CD4-positive, alpha-beta T cell treated with Interleukin-6 for 4 hours (primary cell): ENCODE results near the gene DIAPH2.

Experiments
- DNase-seq: peaks from one replicate; pipeline ENCODE4 v3.0.0-alpha.2; 2020; ENCODE audit warnings: mixed read lengths

DIAPH2 gene

DNA sequence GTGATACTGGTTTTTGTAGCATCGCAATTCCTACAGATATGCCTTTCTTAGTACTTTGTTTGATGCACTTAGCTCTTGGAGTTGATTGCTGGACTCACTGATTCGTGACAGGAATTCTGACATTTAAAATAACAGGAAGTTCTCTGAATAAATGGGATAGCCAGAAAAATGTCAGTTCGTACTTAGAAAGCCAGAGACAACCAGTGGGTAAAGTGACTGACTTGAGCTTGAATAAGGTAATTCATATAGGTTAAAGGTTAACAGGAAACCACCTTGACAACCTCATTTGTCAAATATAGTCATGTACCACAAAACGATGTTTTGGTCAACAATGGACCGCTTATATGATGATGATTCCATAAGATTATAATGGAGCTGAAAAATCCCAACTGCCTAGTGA lies 380.4 kb downstream of the DIAPH2 start:
- no peak for DNase-seq

DNA sequence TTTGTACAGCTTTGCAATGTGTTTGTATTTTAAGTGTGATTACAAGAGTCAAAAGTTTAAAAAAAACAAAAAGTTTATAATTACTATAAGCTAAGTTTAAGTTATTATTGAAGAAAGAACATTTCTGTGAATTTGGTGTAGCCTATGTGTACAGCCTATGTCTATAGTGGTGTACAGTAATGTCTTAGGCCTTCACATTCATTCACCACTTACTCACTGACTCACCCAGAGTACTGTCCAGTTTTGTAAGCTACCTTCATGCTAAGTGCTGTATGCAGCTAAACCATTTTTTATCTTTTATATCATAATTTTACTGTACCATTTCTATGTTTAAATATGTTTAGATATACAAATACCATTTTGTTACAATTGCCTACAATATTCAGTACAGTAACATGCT lies 381.3 kb downstream of the DIAPH2 start:
- DNase-seq = no peak

DNA sequence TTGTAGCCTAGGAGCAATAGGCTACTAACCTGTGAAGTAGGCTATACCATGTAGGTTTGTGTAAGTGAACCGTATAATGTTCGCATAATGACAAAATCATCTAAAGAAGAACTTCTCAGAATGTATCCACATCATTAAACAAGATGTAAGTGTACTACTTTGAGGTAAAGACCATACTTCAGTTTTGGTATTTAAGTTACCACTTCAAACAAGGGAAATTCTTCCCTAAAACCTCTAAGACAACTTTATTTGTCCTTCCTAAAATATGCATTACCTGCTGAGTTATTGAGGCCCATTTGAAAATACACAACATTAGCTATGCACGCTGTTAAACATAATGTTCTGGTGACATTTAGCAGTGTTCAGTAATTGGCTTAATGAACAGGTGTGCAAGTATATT lies 381.7 kb downstream of the DIAPH2 start:
- no peak for DNase-seq

DNA sequence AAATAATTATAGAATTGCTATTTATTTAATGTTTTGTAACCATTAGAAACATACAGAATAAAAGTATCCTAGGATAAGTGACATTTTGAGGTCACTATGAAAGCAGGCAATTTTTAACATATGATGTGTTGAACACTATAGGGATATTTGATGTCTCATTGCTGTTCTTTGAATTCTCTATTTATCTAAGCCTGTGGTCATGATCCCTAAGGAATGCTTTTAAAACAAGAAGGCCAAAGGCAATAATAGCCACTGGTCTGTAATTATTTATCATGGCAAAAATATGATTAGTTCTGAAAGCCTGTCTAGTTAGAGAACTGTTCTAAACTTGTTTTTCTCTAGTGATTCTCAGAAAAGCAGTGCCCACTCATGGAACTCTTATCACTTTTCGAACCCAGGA lies 385.7 kb downstream of the DIAPH2 start:
- DNase-seq = no peak

DNA sequence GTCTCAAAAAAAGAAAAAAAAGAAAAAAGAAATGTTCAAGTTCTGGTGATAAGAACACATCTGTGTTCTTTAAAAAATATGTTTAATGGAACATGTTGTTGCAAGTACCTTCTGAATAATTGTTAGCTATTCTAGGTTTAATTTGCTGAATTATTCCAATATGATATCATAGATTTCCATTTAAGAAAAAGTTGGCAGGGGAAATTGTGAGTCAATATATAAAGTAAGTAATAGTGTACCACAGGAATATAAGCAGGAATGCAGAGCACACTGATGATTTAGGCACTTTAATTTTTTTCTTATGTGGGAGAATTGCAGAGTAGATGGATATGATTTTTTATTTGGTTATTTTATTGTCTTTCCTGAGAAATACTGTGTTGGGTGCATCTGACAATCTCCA lies 389.8 kb downstream of the DIAPH2 start:
- DNase-seq = no peak

DNA sequence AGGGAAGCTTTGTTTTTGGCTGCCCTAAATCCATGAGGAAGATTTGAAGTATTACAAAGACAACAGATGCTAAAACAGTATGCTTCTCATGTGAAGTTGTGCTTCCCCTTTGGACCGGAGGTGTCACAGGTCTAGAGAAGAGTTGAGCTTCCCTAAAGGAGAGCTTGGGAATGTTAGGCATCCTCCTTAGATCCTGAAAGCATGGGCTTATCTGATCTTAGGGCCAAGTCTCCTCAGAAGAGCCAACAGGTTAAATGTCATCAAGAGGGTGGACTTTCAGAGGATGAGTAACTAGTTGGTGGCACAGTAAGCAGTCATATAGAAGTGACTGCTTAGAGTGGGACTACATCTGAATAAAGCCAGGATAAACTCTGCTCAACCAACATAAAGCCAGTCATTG lies 404.5 kb downstream of the DIAPH2 start:
- no peak for DNase-seq

DNA sequence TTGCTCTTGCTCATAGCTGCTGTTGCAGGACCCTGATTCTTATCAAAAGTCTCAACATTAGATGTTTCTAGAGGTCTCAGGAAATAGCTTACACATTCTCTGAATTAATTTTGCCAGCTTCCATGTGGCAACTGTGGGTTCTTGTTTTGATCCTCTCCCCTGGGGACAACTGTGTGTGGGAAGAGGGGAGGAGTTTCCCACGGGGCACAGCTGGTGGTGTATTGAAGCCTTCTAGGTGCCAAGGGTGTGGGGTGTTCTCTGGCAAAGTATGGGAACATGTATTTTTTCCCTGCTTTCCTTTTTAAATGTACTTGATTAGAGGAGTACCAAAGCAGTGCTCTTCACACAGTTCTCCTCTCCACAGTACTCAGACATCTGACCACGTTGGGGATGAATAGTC lies 411.7 kb downstream of the DIAPH2 start:
- DNase-seq = no peak

DNA sequence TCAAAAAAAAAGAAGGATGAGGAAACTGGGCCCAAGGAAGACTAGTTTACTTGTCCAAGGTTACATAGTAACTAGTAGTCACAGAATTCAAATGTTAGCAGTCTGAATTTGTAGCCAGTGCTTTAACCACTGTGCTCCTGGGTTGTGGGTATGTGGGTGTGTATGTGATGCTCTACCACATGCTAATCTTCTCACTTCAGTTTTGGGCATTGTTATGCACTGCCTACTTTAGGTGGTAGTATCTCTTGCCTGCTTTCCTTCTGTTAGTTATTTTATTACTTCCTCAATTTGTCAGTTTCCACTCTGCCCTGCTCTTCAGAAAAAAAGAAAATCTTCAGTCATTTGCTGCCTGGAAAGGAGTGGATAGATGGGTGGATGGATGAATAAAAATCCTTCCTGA lies 418.3 kb downstream of the DIAPH2 start:
- no peak for DNase-seq

DNA sequence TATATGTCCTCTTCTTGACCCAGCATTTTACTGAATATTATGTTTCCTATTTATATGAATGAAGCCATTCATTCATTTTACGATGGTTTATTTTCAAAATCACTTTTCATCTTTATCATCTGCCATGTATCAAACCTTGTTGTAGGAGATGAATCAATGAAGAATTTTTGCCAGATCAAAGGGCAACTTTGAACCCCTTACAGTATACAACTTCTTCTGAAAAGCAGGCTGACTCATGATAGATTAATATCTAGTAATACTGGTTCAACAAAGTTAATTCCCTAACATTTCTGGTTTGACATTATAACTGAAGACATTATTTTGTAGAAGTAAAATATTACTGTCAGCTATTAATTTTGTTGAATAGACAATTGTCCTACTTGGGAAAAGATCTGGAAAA lies 425.1 kb downstream of the DIAPH2 start:
- DNase-seq = no peak

DNA sequence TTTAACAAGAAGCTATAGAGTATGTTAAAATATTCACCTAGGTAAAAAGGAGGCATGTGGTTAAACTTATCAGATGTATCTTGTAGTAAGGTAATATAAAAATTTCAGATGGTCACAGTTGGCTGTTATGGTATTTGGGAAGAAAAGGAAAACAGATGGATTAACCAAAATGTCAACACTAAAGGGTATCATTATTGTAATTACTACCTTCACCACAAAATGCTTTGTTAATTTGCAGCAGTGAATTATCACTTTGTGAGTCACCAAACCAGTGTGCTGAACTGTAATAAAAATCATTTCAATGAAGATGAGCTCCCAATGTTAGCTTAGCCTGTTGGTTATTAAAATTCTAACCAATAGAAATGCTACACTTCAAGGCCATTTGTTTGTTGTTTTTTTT lies 432.9 kb downstream of the DIAPH2 start:
- DNase-seq = no peak

DNA sequence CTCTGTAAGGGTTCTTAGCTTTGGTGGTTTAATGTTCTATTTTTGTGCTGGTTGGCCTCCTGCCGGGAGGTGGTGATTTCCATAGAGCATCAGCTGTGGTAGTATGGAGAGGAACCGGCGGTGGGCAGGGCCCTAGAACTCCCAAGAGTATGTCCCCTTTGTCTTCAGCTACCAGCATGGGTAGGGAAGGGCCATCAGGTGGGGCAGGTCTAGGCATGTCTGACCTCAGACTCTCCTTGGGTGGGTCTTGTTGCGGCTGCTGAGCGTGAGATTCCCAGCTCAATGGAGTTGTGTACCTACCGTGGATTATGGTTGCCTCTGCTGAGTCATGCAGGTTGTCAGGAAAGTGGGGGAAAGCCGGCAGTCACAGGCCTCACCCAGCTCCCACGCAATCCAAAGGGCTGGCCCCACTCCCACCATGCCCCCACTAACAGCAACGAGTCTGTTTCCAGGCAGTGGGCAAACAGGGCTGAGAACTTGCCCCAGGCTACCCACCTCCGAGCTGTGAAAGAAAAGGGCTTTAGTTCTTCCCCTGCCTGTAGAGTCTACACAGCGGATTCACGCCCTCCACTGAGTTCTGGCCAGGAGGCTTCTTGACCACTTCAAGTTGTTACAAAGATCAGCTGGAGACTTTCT lies 434.9 kb downstream of the DIAPH2 start:
- DNase-seq = no peak

DNA sequence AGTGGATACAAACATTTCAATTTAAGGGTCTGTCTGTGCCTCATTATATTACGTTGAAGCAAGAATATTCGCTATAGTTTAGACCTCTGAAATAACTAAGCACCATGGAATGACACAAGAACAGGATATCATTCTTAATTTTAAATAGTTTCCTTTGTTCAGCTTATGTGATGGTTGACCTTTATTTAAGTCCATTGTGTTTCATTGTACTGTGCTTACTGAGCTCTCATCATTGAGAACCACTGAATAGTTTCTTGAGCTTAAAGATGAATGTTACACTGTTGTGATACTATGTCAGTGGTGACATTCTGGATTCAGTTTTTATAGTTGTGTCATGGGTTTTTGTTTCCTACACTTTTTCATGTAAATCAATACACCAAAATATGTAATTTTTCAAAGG lies 438.4 kb downstream of the DIAPH2 start:
- DNase-seq = no peak

DNA sequence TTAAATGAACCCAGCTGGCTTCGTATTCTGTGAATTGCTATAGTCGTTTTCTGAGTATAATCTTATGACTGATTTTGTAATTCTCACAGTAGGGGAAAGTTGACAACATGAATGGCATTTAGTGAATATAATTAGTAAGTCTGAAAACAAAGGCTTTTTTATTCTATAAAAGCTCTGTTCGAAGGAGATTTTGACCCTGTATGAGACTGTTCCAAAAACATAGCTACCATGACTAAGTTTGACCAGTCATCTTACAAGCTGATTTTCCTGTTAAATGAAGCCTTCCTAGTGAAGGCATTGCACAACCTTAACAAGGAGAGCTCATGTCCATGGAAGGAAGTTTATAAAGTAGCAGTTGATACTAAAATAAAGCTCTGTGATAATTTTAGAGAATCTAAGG lies 441.4 kb downstream of the DIAPH2 start:
- DNase-seq = no peak

DNA sequence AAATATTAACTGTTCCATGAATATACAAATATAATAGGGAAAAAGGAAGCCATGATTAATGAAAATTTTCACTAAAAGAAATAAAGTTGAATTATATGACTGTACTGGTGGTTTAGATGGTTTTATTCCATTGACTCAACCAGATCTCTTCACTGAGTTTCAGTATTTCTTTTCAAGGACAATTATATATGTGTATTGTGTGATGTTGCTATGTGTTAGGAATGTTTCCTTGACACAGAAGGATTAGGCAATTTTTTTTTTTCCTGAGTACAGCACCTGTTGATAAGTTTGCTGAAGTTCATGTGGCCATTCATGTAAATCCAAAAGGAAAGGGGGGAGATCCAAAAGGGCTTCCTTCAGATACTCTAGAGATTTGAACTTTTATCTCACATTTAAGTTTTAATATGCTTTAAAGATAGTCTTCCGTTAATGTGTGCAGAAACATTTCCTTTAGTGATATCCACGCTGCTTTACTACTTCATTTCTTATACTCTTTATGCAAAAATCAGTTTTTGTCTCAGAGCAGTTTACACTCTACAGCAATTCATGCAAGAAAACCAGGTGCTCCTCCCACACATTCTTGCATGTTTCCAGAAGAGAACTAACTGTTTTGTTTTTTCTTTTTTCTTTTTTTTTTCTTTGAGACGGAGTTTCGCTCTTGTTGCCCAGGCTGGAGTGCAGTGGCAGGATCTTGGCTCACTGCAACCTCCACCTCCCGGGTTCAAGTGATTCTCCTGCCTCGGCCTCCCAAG lies 448.2 kb downstream of the DIAPH2 start:
- DNase-seq = no peak

DNA sequence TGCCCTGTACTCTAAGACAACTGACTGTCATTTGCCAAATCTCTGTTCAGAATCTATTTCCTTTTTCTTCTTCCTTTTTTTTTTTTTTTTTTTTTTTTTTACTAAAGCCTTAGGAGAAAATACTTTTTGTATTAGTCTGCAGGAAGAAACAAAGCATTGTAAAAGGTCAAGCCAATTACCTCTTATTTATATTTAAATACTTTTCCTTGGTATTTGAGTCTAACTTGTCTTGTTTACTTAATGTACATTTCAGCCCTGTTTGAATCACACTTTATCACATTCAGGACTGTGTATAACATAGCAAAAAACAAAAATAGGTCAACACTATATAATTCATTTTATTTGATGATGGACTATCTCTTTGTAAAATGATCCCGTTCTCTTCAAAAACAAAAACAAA lies 461.3 kb downstream of the DIAPH2 start:
- no peak for DNase-seq

DNA sequence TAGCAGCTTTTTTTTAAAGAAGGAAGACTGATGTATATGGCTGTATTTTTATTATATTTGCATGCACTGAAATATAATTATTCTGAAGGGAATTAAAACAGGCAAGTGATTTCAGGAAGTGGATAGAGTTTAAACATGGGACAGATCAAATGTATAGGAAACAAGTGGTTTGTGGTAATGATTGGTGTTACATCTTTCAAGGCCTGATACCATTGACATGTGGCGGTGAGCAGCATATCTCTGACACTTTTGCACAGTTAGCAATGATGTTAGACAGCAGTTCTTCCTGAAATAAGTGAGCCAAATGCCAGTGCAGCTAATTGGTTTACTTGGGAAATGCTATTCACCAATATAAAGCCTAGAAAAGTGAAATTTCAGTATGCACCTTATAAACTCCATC lies 471.2 kb downstream of the DIAPH2 start:
- DNase-seq = no peak

DNA sequence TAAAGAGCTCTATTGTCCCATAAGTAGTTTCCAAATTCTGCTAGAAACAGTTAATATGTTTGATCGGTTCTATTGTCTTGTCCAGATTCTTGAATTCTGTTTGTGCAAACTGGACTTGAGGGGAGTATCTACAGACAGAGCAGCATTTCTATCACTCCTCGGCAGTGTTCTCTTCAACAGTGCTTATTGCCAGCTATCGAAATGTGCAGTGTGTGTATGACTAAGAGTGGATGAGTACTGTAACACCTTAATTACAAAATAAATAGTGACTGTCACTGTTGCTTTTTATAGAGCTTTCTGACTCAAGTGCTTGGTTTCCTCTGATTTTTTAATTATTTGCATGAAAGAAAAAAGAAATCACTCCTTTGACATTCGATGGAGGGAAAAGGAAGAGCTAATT lies 473.6 kb downstream of the DIAPH2 start:
- DNase-seq = no peak

DNA sequence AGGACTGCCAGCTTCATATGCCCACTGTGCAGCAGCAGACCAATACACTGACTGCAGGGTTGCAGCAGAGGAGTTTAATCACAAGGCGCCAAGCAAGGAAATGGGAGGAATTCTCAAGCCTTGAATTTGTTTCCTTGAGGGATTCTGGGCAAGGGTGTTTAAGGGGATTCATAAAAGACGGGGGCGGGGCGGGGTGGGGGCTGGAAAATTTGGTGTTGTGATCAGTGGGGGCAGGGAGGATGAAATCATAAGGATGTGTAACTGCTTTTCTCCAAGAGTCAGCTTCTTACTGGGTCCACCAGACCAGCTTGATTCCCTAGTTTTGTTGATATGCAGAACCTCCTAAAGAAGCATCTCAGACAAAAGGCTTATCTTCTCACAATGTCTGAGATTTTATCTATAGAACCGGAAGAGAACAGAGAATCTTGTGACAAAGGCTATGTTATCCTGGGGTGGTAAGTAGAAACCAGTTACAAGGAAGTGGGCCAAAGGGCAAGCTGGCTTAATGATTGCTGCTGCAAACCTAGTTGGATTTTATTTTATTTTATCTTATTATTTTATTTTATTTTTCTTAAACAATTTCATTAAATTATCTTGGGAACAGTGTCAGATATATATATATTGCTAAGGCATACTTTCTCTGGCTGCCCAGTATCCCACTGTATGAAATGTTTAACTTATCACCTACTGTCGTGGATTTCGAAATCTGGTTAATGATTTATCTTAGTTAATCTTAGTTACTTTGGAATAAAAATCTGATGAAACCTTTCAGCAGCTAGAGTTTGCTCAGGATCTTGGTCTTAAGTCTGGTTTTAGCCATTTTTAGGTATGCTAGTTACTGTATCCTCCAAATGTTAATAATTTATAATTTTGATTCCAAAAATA lies 475.5 kb downstream of the DIAPH2 start:
- no peak for DNase-seq

DNA sequence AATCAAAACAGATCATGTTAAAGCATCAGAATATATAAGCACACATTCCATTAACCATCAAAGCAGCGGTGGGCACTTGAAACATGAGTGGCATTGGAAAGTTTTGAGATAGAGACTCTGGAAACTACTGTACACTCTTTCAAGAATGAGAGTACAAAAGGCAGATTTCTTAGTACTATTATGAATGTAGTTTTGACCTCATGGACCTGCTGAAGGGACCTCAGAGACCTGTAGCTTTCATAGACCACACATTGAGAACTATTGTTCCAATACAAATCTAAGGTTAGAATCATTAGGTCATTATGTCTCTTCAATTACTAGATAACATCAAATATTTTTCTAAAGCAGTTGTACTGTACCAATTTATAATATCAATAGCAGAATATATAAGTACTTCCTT lies 482.7 kb downstream of the DIAPH2 start:
- no peak for DNase-seq

DNA sequence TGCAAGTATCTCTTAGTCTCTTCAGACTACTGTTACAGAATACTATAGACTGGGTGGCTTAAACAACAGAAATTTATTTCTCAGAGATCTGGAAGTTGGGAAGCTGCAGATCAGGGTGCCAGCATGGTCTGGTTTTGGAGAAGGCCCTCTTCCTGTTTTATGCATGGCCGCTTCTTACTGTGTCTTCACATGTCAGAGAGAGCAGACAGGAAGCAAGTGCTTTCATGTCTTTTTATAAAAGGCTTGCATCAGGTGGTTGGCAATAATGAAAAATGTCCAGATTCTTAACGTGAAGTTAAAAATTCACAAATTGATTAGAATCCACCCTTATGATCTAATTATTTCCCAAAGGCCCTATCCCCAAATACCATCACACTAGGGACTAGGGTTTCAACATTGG lies 484.0 kb downstream of the DIAPH2 start:
- DNase-seq = no peak

DNA sequence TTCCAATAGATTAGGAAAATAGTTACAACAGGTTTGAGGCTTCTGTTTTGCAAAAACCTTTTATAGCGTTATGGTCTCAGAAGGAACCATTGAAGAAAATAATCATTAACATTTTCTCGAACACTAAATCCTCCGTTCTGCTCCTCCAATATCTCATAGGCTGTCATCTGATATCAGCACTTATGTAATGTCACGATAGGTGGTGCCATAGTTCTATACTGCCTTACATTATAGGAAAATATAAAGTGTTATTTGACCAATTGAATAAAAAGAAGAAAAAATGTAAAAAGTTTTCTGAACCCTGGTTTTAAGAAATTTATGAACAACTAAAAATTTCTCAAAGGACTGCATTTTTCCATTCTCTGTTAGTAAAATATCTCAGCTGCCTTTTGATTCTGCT lies 490.5 kb downstream of the DIAPH2 start:
- DNase-seq = no peak

DNA sequence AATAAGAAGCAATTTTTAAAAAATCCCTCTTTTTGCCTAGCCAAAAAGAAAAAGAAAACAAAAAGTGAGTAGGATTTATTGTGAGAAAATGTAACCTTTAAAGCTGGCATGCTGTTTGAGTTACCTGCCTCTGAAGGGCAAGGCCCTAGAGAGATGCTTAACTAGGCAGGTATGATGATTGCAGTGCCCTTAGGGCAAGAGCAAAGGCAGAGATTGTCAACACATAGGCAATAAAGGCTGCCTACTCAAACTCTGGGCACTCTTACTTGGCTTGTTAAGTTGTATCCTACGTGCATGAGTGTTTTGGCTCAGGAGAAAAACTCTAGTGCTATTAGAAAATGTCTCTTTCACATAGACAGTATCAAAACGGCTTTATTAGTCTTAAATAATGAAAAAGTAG lies 505.0 kb downstream of the DIAPH2 start:
- no peak for DNase-seq

DNA sequence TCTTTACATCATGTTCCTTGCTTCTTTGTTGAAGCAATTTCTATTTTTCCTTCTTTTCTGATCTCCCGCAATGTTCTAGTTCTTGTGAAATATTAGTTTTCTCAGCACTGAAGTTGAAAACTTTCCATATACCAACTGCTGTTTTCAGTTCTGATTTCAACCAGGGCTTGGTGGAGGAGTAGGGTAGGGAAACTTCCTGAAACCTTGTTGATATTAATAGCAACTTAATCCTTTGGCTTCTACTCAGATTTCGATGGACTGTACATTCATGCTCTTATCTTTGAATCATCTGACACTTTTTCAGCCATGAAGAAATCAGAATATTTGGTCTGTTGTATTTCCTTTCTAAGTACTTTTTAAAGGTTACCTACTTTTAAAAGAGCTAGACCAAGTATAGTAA lies 514.9 kb downstream of the DIAPH2 start:
- no peak for DNase-seq

DNA sequence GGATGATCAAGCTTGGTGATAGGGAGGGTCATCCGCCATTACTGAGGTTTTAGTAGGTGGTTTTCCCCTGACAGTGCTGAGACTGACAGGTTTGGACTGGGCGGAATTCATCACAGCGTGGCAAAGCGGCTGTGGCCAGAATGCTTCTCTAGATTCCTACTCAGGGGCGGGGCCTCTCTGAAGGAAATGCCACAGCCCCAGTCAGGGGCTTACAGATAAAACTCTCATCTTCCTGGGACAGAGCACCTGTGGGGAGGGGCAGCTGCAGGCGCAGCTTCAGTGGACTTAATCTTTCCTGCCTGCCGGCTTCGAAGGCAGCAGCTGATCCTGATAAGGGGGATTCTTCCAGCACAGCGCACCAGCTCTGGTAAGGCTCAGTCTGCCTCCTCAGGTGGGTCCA lies 515.8 kb downstream of the DIAPH2 start:
- no peak for DNase-seq
